Endodermal cell (in vitro differentiated cells): Measurements from ENCODE around the gene DBH. TPM values are rescaled to one million over a fixed set of nuclear protein-coding genes. Genes with fewer than 3 reads are reported as not detected.

Experiments
- DNase-seq: peaks from one replicate; pipeline ENCODE4 v3.0.0-alpha.2; 2017
- H3K27ac ChIP-seq: 2 replicates; pipeline ENCODE4 v1.5.1; 2013; ENCODE audit warnings: mild to moderate bottlenecking, low read depth, low read length, moderate library complexity
- H3K27me3 ChIP-seq: 2 replicates; pipeline ENCODE4 v1.6.1; 2013; ENCODE audit warnings: mild to moderate bottlenecking, low read length, moderate library complexity; ENCODE audit not compliant: insufficient read depth, control insufficient read depth, poor library complexity, severe bottlenecking
- H3K36me3 ChIP-seq: 2 replicates; pipeline ENCODE4 v1.7.0; 2013; ENCODE audit warnings: mild to moderate bottlenecking, low read length, moderate library complexity; ENCODE audit not compliant: control insufficient read depth, insufficient read depth
- H3K4me1 ChIP-seq: one replicate; pipeline ENCODE4 v1.7.0; 2013; ENCODE audit warnings: low read length; ENCODE audit not compliant: control insufficient read depth, insufficient read depth
- H3K4me3 ChIP-seq: 2 replicates; pipeline ENCODE4 v1.5.1; 2013; ENCODE audit warnings: mild to moderate bottlenecking, low read length, moderate library complexity
- H3K9ac ChIP-seq: 2 replicates; pipeline ENCODE4 v1.6.1; 2013; ENCODE audit warnings: mild to moderate bottlenecking, low read length, moderate library complexity; ENCODE audit not compliant: poor library complexity, severe bottlenecking; ENCODE audit errors: extremely low read depth
- H3K9me3 ChIP-seq: 2 replicates; pipeline ENCODE4 v1.6.1; 2013; ENCODE audit warnings: mild to moderate bottlenecking, low read length, moderate library complexity; ENCODE audit not compliant: control insufficient read depth
- H3K27ac Mint-ChIP-seq: 2 replicates; pipeline ENCODE4 v1.8.0; 2020; ENCODE audit warnings: mixed read lengths
- H3K27me3 Mint-ChIP-seq: 2 replicates; pipeline ENCODE4 v1.8.0; 2021; ENCODE audit warnings: mild to moderate bottlenecking, mixed read lengths; ENCODE audit not compliant: insufficient read depth
- H3K36me3 Mint-ChIP-seq: 2 replicates; pipeline ENCODE4 v1.8.0; 2020; ENCODE audit warnings: low read depth, mixed read lengths
- H3K4me1 Mint-ChIP-seq: 2 replicates; pipeline ENCODE4 v1.8.0; 2020; ENCODE audit warnings: mixed read lengths
- H3K4me3 Mint-ChIP-seq: 2 replicates; pipeline ENCODE4 v1.8.0; 2020; ENCODE audit warnings: mild to moderate bottlenecking, moderate library complexity, mixed read lengths
- H3K9me3 Mint-ChIP-seq: 2 replicates; pipeline ENCODE4 v1.8.0; 2020; ENCODE audit warnings: mild to moderate bottlenecking, mixed read lengths
- WGBS, 2 experiments: methylation state at CpG; one replicate each; pipeline versions ENCODE4 v1.1.5 to v1.1.7; 2013; ENCODE audit warnings: missing lambda C conversion rate in 2 of 2, mixed read lengths in 1 of 2; ENCODE audit not compliant: insufficient coverage in 1 of 2, insufficient read length in 1 of 2; 5-methylcytosine and 5-hydroxymethylcytosine counted together
- total RNA-seq, 2 donors: library from RNA; stranded (reverse); fragmentation: NEBNext Ultra II Directional in 1 of 2; extraction: Animal tissue kit (Norgen Biotek cat#: 25700) in 1 of 2; gene quantifications; 2 replicates in 1 of 2; 3 replicates in 1 of 2; pipeline ENCODE4 v1.2.1, GENCODE V29; 2021
- TF ChIP-seq, protein P1 (sequence below): fragments of 200-600 bp; sonication (generic); conservative IDR thresholded peaks from 2 replicates; pipeline ENCODE4 v1.5.0; 2021; ENCODE audit warnings: antibody characterized with exemption, mild to moderate bottlenecking

DBH gene
- total RNA-seq, 2 donors from 2014 or later: not detected

DNA sequence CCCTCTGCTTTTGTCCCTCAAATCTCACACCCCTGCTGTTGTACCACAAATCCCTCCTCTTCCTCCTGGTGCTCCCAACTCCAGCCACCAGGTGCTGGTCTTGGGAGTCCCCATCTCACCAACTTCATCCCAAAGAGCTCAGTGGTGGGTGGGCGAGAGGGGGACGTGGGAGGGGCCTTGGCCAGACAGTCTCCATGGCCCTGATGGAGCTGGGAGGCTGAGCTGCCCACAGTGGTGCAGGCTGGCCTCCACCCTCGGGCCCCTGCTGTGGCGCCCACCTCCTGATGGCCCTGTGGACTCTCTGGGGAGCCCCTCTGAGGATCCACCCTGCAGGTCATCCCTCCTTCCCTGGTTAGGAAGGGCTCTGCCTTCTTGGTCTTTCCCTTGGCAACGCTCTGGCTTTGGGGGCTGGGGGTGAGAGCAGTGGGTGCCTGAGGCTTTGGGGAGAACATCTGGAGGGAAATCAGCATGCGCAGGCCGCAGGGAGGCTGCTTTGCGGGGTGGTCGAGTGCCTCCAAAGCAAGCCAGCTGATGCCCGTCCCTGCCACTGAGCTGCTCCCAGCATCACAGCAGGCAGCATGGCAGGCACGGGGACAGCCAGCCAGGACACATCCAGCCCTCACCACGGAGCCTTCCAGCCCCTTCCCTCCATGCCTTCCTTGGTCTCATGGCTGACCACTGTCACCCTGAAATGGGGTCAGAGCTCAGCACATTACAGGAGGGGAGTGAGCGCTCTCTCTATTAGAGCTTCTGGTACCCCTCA lies 19.3 kb upstream of the DBH start:
- WGBS, 2 experiments: 89 to 95% methylated on average over 8 to 13 of the region's 13 CpGs
- H3K27ac ChIP-seq: no peak overlapping the region
- H3K27ac Mint-ChIP-seq: no peak overlapping the region
- no peaks in the 10 kb centered on the region for H3K36me3 Mint-ChIP-seq
- H3K9ac ChIP-seq: no peak overlapping the region
- no peak overlapping the region for H3K4me3 ChIP-seq
- H3K4me3 Mint-ChIP-seq: no peak overlapping the region
- peaks cover 8% of the 10 kb centered on the region for H3K27me3 Mint-ChIP-seq
- H3K9me3 ChIP-seq: no peaks in the 10 kb centered on the region
- H3K4me1 ChIP-seq: no peaks in the 10 kb centered on the region
- DNase-seq: no peak
- H3K27me3 ChIP-seq: peaks cover 19% of the 10 kb centered on the region
- no peaks in the 10 kb centered on the region for H3K4me1 Mint-ChIP-seq
- no peaks in the 10 kb centered on the region for H3K36me3 ChIP-seq
- TF ChIP-seq, protein P1, sequence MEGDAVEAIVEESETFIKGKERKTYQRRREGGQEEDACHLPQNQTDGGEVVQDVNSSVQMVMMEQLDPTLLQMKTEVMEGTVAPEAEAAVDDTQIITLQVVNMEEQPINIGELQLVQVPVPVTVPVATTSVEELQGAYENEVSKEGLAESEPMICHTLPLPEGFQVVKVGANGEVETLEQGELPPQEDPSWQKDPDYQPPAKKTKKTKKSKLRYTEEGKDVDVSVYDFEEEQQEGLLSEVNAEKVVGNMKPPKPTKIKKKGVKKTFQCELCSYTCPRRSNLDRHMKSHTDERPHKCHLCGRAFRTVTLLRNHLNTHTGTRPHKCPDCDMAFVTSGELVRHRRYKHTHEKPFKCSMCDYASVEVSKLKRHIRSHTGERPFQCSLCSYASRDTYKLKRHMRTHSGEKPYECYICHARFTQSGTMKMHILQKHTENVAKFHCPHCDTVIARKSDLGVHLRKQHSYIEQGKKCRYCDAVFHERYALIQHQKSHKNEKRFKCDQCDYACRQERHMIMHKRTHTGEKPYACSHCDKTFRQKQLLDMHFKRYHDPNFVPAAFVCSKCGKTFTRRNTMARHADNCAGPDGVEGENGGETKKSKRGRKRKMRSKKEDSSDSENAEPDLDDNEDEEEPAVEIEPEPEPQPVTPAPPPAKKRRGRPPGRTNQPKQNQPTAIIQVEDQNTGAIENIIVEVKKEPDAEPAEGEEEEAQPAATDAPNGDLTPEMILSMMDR: peak; percentile 36
- no peaks in the 10 kb centered on the region for H3K9me3 Mint-ChIP-seq

DNA sequence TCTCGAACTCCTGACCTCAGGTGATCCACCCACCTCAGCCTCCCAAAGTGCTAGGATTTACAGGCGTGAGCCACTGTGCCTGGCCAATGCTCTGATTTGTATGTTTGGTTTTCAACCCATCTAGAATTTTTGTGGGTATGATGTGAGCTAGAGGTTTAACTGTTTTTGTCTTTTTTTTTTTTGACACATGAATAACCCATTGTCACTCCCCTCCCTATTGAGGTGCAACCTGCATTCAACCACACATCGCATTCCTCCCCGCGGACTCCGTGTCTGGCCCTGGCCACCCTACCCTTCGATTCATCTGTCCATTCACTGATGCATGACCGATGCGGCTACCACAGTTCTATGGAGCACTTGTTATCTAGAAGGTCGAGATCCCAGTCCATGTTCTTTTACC lies 17.4 kb upstream of the DBH start:
- H3K27me3 ChIP-seq: peaks cover under 1% of the 10 kb centered on the region
- no peak overlapping the region for H3K27ac ChIP-seq
- Mint-ChIP-seq H3K36me3 (no peaks in the 10 kb centered on the region), H3K4me3 (no peak overlapping the region), H3K9me3 (no peaks in the 10 kb centered on the region), H3K27me3 (peaks cover 7% of the 10 kb centered on the region), H3K4me1 (no peaks in the 10 kb centered on the region), H3K27ac (no peak overlapping the region)
- DNase-seq: no peak
- TF ChIP-seq, protein P1: no peak
- H3K9me3 ChIP-seq: no peaks in the 10 kb centered on the region
- no peak overlapping the region for H3K4me3 ChIP-seq
- no peaks in the 10 kb centered on the region for H3K4me1 ChIP-seq
- H3K9ac ChIP-seq: no peak overlapping the region
- H3K36me3 ChIP-seq: no peaks in the 10 kb centered on the region
- WGBS, 2 experiments: 89 to 93% methylated on average over 7 to 10 of the region's 10 CpGs

DNA sequence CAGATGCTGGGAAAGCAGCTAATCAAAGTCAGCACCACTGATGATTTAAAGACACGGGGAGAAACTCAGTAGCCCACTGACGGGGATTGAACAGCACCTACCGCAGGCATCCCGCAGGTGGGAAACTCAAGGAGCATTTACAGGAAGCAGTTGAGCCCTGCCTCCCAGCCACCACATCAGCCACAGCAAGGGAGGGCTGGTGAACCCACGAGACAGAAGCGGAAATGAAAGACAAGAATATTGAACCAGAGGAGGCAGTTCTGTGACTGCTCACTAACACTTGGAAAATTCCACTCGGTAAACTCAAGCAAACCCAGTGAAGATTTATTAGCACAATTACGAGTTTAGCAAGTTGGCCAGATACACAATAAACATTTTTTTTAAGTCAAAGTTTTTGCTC lies 16.4 kb upstream of the DBH start:
- Mint-ChIP-seq H3K9me3 (peaks cover 5% of the 10 kb centered on the region), H3K4me3 (no peak overlapping the region), H3K4me1 (no peaks in the 10 kb centered on the region), H3K36me3 (no peaks in the 10 kb centered on the region), H3K27me3 (peaks cover 7% of the 10 kb centered on the region), H3K27ac (no peak overlapping the region)
- Histone ChIP-seq H3K9me3 (no peaks in the 10 kb centered on the region), H3K27ac (no peak overlapping the region), H3K4me3 (no peak overlapping the region), H3K27me3 (no peaks in the 10 kb centered on the region), H3K9ac (no peak overlapping the region), H3K36me3 (no peaks in the 10 kb centered on the region), H3K4me1 (no peaks in the 10 kb centered on the region)
- WGBS, 2 experiments: 73 to 74% methylated on average over 8 of the region's 8 CpGs
- TF ChIP-seq, protein P1: no peak
- DNase-seq: no peak
